Right lobe of liver (tissue), 4 donors: Measurements from ENCODE around the gene PLEKHA3.

ENCODE experiments used
- POLR2A ChIP-seq: fragments of 450-650 bp; IDR thresholded peaks from one replicate; pipeline ENCODE4 v1.6.1; 2017; ENCODE audit warnings: antibody characterized with exemption, mild to moderate bottlenecking
- TF ChIP-seq, protein P1 (sequence below), 4 donors: fragments of 200-600 bp in 3 of 4; fragments of 450-650 bp in 1 of 4; IDR thresholded peaks; one replicate each; pipeline versions ENCODE4 v1.5.1 to v1.8.0; 2016 to 2022; ENCODE audit warnings: antibody characterized with exemption in 4 of 4, mild to moderate bottlenecking in 2 of 4
- donor health status: DM: no; HTN: no; CAD: no.
- donor health status: DM: no; HTN: no; CAD: no.
- donor health status: DM: no; HTN: yes; CAD: no.

- TF ChIP-seq, protein P1, sequence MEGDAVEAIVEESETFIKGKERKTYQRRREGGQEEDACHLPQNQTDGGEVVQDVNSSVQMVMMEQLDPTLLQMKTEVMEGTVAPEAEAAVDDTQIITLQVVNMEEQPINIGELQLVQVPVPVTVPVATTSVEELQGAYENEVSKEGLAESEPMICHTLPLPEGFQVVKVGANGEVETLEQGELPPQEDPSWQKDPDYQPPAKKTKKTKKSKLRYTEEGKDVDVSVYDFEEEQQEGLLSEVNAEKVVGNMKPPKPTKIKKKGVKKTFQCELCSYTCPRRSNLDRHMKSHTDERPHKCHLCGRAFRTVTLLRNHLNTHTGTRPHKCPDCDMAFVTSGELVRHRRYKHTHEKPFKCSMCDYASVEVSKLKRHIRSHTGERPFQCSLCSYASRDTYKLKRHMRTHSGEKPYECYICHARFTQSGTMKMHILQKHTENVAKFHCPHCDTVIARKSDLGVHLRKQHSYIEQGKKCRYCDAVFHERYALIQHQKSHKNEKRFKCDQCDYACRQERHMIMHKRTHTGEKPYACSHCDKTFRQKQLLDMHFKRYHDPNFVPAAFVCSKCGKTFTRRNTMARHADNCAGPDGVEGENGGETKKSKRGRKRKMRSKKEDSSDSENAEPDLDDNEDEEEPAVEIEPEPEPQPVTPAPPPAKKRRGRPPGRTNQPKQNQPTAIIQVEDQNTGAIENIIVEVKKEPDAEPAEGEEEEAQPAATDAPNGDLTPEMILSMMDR (IDR thresholded peaks at IDR 0.05): no peak
- no peak for TF ChIP-seq POLR2A
Measured at GRCh38 chr2:178526256-178526655, 46.0 kb downstream of the PLEKHA3 start.
